WTC11 (cell line): ENCODE data around the gene SLC38A4. TPM values are rescaled to one million over a fixed set of nuclear protein-coding genes. Genes with fewer than 3 reads are reported as not detected.

Experiments
- ATAC-seq: fragments of 200-7000 bp; cut with Tn5 transposase; 2 replicates; pipeline ENCODE4 v1.10.0; 2021; ENCODE audit warnings: mild to moderate bottlenecking, moderate library complexity
- Bru-seq: library from RNA; stranded (reverse); fragments of 400-500 nt; gene quantifications from one replicate; lab custom pipeline; 2021; lab: Mats Ljungman, UMichigan
- CTCF ChIA-PET: fragments of 300-600 bp; sonication (Branson Sonifier 250); formaldehyde crosslinking; loops from one replicate; lab custom pipeline; 2021; ENCODE audit warnings: antibody characterized with exemption; lab: Charles Lee
- POLR2A ChIA-PET: fragments of 350-600 bp; sonication (Branson Sonifier 250); formaldehyde crosslinking; loops from one replicate; lab custom pipeline; 2021; ENCODE audit warnings: antibody characterized with exemption; lab: Charles Lee
- DNase-seq: peaks from one replicate; pipeline ENCODE4 v3.0.0; 2021; ENCODE audit warnings: low spot score
- H3K27ac Mint-ChIP-seq: 2 replicates; pipeline ENCODE4 v1.8.0; 2021; ENCODE audit warnings: mixed read lengths
- H3K27me3 Mint-ChIP-seq: 2 replicates; pipeline ENCODE4 v1.8.0; 2021; ENCODE audit warnings: low read depth, mild to moderate bottlenecking, moderate library complexity, mixed read lengths
- H3K36me3 Mint-ChIP-seq: 2 replicates; pipeline ENCODE4 v1.8.0; 2021; ENCODE audit warnings: mixed read lengths
- H3K4me1 Mint-ChIP-seq: 2 replicates; pipeline ENCODE4 v1.8.0; 2022; ENCODE audit warnings: mixed read lengths
- H3K4me3 Mint-ChIP-seq: 2 replicates; pipeline ENCODE4 v1.8.0; 2021; ENCODE audit warnings: mild to moderate bottlenecking, moderate library complexity, mixed read lengths
- H3K9me3 Mint-ChIP-seq: 2 replicates; pipeline ENCODE4 v1.8.0; 2021; ENCODE audit warnings: mixed read lengths
- ELF4 ChIP-seq: sonication (generic); formaldehyde crosslinking; IDR thresholded peaks from 2 replicates; pipeline ENCODE4 v1.8.1; 2022; ENCODE audit warnings: low read depth, mild to moderate bottlenecking, moderate library complexity, missing genetic modification reagents
- ESRRA ChIP-seq: sonication (generic); formaldehyde crosslinking; IDR thresholded peaks from 2 replicates; pipeline ENCODE4 v1.8.1; 2022; ENCODE audit warnings: mild to moderate bottlenecking, missing genetic modification reagents, borderline replicate concordance
- FOXJ3 ChIP-seq: sonication (generic); formaldehyde crosslinking; IDR thresholded peaks from 2 replicates; pipeline ENCODE4 v1.9.0; 2021; ENCODE audit warnings: missing genetic modification reagents, mild to moderate bottlenecking, borderline replicate concordance
- GABPB1 ChIP-seq: sonication (generic); formaldehyde crosslinking; IDR thresholded peaks from 2 replicates; pipeline ENCODE4 v1.8.1; 2023; ENCODE audit warnings: mild to moderate bottlenecking, missing genetic modification reagents
- GRHL2 ChIP-seq: fragments of 250-450 bp; sonication (Bioruptor Pico); IDR thresholded peaks from 2 replicates; pipeline ENCODE4 v1.8.0; 2022; ENCODE audit warnings: mild to moderate bottlenecking, moderate library complexity; ENCODE audit not compliant: insufficient replicate concordance, severe bottlenecking
- GTF2I ChIP-seq: fragments of 250-450 bp; sonication (Bioruptor Pico); conservative IDR thresholded peaks from 2 replicates; pipeline ENCODE4 v1.4.0; 2021; ENCODE audit warnings: mild to moderate bottlenecking
- MYBL2 ChIP-seq: sonication (generic); formaldehyde crosslinking; IDR thresholded peaks from 2 replicates; pipeline ENCODE4 v1.8.1; 2023; ENCODE audit warnings: mild to moderate bottlenecking, moderate library complexity, missing genetic modification reagents
- NR2C2 ChIP-seq: sonication (generic); formaldehyde crosslinking; IDR thresholded peaks from 2 replicates; pipeline ENCODE4 v1.8.0; 2022; ENCODE audit warnings: mild to moderate bottlenecking, missing genetic modification reagents
- OVOL2 ChIP-seq: fragments of 250-450 bp; sonication (Bioruptor Pico); IDR thresholded peaks from 2 replicates; pipeline ENCODE4 v1.9.0; 2021; ENCODE audit warnings: mild to moderate bottlenecking, borderline replicate concordance
- SP1 ChIP-seq: sonication (generic); formaldehyde crosslinking; conservative IDR thresholded peaks from 2 replicates; pipeline ENCODE4 v1.8.1; 2022; ENCODE audit warnings: missing genetic modification reagents
- TCF7 ChIP-seq: sonication (generic); formaldehyde crosslinking; IDR thresholded peaks from 2 replicates; pipeline ENCODE4 v1.8.0; 2022; ENCODE audit warnings: mild to moderate bottlenecking, low read depth, missing genetic modification reagents, moderate library complexity
- ZNF671 ChIP-seq: fragments of 250-450 bp; sonication (Bioruptor Pico); IDR thresholded peaks from 2 replicates; pipeline ENCODE4 v1.8.0; 2021; ENCODE audit warnings: mild to moderate bottlenecking
- long read RNA-seq, 3 experiments: library from RNA in 1 of 3; library from capped mRNA in 1 of 3; library from polyadenylated mRNA in 1 of 3; unstranded in 2 of 3; stranded (forward) in 1 of 3; transcript quantifications; one replicate each; pipeline ENCODE4 v2.0.0, GENCODE V29; 2021
- total RNA-seq: library from RNA; stranded (reverse); gene quantifications from 3 replicates; pipeline ENCODE4 v1.2.3, GENCODE V29; 2021
- TF ChIP-seq, protein P1 (sequence below): sonication (generic); formaldehyde crosslinking; IDR thresholded peaks from 2 replicates; pipeline ENCODE4 v1.8.0; 2022; ENCODE audit warnings: mild to moderate bottlenecking, missing genetic modification reagents
- TF ChIP-seq, protein P2 (sequence below): fragments of 250-450 bp; sonication (Bioruptor Pico); IDR thresholded peaks from 2 replicates; pipeline ENCODE4 v2.1.2; 2022; ENCODE audit warnings: mild to moderate bottlenecking, moderate library complexity
- TF ChIP-seq, protein P3 (sequence below): sonication (generic); formaldehyde crosslinking; IDR thresholded peaks from 2 replicates; pipeline ENCODE4 v1.8.0; 2022; ENCODE audit warnings: mild to moderate bottlenecking, missing genetic modification reagents
- TF ChIP-seq, protein P4 (sequence below): sonication (generic); formaldehyde crosslinking; IDR thresholded peaks from 2 replicates; pipeline ENCODE4 v1.8.1; 2023; ENCODE audit warnings: mild to moderate bottlenecking, missing genetic modification reagents, moderate library complexity
- TF ChIP-seq, protein P5 (sequence below): sonication (generic); formaldehyde crosslinking; IDR thresholded peaks from 2 replicates; pipeline ENCODE4 v1.8.1; 2022; ENCODE audit warnings: low read depth, missing genetic modification reagents, borderline replicate concordance
- TF ChIP-seq, protein P6 (sequence below): fragments of 250-450 bp; sonication (Bioruptor Pico); conservative IDR thresholded peaks from 2 replicates; pipeline ENCODE4 v1.9.0; 2021; ENCODE audit warnings: mild to moderate bottlenecking

Gene SLC38A4, protein sequence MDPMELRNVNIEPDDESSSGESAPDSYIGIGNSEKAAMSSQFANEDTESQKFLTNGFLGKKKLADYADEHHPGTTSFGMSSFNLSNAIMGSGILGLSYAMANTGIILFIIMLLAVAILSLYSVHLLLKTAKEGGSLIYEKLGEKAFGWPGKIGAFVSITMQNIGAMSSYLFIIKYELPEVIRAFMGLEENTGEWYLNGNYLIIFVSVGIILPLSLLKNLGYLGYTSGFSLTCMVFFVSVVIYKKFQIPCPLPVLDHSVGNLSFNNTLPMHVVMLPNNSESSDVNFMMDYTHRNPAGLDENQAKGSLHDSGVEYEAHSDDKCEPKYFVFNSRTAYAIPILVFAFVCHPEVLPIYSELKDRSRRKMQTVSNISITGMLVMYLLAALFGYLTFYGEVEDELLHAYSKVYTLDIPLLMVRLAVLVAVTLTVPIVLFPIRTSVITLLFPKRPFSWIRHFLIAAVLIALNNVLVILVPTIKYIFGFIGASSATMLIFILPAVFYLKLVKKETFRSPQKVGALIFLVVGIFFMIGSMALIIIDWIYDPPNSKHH
- total RNA-seq: 6.1 to 12.6 TPM (median 12.1 TPM) in 3 replicates
- Bru-seq, nascent RNA: percentile 56 among the genes with signal in this experiment
- long read RNA-seq, experiment 1, partial matches to known transcripts: 11 of 59 reads
- long read RNA-seq, experiment 1, other reads (novel, unspliced or antisense): 47 of 59 reads
- long read RNA-seq, experiment 2, partial matches to known transcripts: 3 of 21 reads
- long read RNA-seq, experiment 2, other reads (novel, unspliced or antisense): 18 of 21 reads
- long read RNA-seq, experiment 3, partial matches to known transcripts: 0 of 3 reads
- long read RNA-seq, experiment 3, other reads (novel, unspliced or antisense): 2 of 3 reads

DNA sequence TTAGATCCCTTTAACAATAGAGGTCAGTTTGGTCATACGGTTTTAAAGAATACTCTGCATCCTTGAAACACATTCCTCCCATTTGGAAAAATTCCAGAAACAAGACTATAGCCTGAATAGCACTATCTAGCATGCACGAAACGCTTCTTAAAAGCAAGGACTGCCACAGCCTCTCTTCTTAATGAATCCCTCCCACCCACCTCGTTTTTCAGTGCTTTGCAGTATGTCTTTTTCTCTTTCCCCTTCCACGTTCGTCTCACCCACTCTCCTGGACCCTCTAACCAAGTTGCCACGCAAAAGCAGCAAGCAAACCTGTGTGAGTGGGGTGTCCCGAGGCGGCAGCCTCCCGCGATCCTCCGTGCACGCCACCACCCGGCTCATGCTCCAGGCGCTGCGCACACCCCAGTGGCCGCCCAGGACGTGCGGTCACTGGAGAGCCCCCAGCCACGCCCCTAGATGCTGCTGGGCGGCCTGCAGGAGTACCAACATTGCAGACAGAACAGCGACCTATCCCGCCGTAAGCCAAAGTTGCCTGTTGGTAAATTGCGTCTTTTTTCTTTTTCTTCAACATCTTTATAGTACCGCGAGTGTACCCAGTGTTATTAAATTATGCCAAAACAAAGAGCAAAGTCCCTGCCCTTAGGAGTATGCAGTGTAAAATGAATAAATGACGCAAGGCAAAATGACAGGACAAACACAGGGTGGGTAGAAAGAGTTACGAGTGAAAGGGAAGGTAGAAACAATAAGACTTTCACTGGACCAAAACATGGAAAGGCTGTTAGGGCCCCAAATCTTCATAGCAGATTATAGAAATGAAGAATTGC lies at the start of gene SLC38A4:
Gene SLC38A4 (minus strand): TSS at position 407 of the 824 bp plus-strand sequence. CDS start 32,926 bp downstream, outside the sequence.
- Mint-ChIP-seq H3K4me1 (peaks cover 16% of the 10 kb centered on the region), H3K36me3 (no peaks in the 10 kb centered on the region), H3K27ac (no peak within 1 kb of the TSS), H3K27me3 (peaks cover 67% of the 10 kb centered on the region), H3K9me3 (no peaks in the 10 kb centered on the region), H3K4me3 (peak within 1 kb of the TSS; percentile 77)
- ATAC-seq (peak; percentile 98), DNase-seq (peak; percentile 68)
- ChIA-PET CTCF (no interaction called here), POLR2A (no interaction called here)
- TF ChIP-seq ZNF671: no peak
- TF ChIP-seq GRHL2 (CRISPR knock-in tag): no peak
- no peak for TF ChIP-seq SP1 (CRISPR knock-in tag)
- TF ChIP-seq, protein P1, sequence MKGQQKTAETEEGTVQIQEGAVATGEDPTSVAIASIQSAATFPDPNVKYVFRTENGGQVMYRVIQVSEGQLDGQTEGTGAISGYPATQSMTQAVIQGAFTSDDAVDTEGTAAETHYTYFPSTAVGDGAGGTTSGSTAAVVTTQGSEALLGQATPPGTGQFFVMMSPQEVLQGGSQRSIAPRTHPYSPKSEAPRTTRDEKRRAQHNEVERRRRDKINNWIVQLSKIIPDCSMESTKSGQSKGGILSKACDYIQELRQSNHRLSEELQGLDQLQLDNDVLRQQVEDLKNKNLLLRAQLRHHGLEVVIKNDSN (CRISPR knock-in tag): no peak
- TF ChIP-seq, protein P2, sequence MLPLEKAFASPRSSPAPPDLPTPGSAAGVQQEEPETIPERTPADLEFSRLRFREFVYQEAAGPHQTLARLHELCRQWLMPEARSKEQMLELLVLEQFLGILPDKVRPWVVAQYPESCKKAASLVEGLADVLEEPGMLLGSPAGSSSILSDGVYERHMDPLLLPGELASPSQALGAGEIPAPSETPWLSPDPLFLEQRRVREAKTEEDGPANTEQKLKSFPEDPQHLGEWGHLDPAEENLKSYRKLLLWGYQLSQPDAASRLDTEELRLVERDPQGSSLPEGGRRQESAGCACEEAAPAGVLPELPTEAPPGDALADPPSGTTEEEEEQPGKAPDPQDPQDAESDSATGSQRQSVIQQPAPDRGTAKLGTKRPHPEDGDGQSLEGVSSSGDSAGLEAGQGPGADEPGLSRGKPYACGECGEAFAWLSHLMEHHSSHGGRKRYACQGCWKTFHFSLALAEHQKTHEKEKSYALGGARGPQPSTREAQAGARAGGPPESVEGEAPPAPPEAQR (CRISPR knock-in tag): no peak
- TF ChIP-seq, protein P3, sequence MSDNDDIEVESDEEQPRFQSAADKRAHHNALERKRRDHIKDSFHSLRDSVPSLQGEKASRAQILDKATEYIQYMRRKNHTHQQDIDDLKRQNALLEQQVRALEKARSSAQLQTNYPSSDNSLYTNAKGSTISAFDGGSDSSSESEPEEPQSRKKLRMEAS: peak; percentile 22; the same call in 1 of the 2 replicates
- TF ChIP-seq NR2C2 (CRISPR knock-in tag): no peak
- no peak for TF ChIP-seq OVOL2
- TF ChIP-seq FOXJ3 (CRISPR knock-in tag): no peak
- TF ChIP-seq, protein P4, sequence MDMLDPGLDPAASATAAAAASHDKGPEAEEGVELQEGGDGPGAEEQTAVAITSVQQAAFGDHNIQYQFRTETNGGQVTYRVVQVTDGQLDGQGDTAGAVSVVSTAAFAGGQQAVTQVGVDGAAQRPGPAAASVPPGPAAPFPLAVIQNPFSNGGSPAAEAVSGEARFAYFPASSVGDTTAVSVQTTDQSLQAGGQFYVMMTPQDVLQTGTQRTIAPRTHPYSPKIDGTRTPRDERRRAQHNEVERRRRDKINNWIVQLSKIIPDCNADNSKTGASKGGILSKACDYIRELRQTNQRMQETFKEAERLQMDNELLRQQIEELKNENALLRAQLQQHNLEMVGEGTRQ (CRISPR knock-in tag): no peak
- no peak for TF ChIP-seq MYBL2
- TF ChIP-seq, protein P5, sequence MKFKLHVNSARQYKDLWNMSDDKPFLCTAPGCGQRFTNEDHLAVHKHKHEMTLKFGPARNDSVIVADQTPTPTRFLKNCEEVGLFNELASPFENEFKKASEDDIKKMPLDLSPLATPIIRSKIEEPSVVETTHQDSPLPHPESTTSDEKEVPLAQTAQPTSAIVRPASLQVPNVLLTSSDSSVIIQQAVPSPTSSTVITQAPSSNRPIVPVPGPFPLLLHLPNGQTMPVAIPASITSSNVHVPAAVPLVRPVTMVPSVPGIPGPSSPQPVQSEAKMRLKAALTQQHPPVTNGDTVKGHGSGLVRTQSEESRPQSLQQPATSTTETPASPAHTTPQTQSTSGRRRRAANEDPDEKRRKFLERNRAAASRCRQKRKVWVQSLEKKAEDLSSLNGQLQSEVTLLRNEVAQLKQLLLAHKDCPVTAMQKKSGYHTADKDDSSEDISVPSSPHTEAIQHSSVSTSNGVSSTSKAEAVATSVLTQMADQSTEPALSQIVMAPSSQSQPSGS (CRISPR knock-in tag): no peak
- TF ChIP-seq ELF4 (CRISPR knock-in tag): no peak
- TF ChIP-seq GTF2I (CRISPR knock-in tag): no peak
- TF ChIP-seq, protein P6, sequence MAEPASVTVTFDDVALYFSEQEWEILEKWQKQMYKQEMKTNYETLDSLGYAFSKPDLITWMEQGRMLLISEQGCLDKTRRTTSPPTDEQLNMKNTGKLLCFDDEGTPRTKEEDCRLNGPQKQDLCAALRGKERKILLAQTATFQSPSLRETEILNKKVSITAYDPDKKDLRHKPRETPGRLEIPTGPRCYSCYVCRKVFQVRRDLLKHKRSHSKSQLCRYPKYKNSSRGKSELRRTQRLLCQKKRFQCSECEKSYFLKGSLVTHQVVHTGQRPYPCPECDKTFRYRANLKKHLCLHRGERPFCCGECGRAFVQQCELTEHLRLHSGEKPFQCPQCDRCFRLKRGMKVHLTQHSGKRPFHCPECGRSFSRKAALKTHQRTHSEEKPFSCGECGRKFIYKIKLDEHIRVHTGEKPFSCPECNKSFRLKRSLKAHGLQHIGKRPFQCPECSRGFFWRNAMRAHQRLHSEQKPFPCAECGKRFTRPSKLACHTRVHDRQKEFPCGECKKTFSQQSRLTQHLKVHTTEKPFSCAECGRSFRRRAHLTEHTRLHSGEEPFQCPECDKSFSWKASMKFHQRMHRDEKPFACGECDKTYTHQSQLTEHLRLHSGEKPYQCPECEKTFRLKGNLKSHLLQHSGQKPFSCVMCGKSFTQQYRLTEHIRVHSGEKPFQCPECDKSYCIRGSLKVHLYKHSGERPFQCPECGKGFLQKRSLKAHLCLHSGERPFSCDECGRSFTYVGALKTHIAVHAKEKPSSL (CRISPR knock-in tag): no peak
- no peak for TF ChIP-seq TCF7 (CRISPR knock-in tag)
- peak; percentile 44; the same call in 1 of the 2 replicates for TF ChIP-seq GABPB1 (CRISPR knock-in tag)
- TF ChIP-seq ESRRA (CRISPR knock-in tag): no peak
